Thyroid gland (tissue), 4 donors: ENCODE data around the gene RASGRF2.

Experiments used
- POLR2A ChIP-seq, 2 donors: fragments of 450-650 bp; IDR thresholded peaks; one replicate each; pipeline ENCODE4 v1.6.1; 2017; ENCODE audit warnings: antibody characterized with exemption in 2 of 2, mild to moderate bottlenecking in 2 of 2, moderate library complexity in 1 of 2
- TF ChIP-seq, protein P1 (sequence below), 6 experiments: fragments of 200-600 bp in 3 of 6; fragments of 450-650 bp in 3 of 6; sonication (generic) in 3 of 6; IDR thresholded peaks; one replicate each; pipeline ENCODE4 v1.5.1; 2016 to 2019; ENCODE audit warnings: antibody characterized with exemption in 6 of 6, mild to moderate bottlenecking in 2 of 6, inconsistent platforms in 1 of 6, moderate library complexity in 1 of 6

DNA sequence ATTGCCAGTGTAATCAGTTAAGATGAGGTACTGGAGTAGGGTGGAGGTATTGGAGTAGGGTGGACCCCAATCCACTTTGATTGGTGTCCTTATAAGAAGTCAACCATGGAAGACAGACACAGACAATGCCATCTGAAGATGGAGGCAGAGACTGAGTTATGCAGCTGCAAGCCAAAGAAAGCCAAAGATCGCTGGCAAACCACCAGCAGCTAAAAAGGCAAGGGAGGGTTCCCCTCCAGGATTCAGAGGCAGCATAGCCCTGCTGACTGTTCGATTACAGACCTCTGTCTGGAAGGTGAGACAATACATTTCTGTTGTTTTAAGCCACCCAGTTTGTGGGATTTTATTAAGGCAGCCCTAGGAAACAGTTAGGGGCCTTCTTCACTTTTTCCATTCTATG is 242.5 kb downstream of the RASGRF2 start:
- TF ChIP-seq, protein P1, sequence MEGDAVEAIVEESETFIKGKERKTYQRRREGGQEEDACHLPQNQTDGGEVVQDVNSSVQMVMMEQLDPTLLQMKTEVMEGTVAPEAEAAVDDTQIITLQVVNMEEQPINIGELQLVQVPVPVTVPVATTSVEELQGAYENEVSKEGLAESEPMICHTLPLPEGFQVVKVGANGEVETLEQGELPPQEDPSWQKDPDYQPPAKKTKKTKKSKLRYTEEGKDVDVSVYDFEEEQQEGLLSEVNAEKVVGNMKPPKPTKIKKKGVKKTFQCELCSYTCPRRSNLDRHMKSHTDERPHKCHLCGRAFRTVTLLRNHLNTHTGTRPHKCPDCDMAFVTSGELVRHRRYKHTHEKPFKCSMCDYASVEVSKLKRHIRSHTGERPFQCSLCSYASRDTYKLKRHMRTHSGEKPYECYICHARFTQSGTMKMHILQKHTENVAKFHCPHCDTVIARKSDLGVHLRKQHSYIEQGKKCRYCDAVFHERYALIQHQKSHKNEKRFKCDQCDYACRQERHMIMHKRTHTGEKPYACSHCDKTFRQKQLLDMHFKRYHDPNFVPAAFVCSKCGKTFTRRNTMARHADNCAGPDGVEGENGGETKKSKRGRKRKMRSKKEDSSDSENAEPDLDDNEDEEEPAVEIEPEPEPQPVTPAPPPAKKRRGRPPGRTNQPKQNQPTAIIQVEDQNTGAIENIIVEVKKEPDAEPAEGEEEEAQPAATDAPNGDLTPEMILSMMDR (IDR thresholded peaks at IDR 0.05) = no peak
- no peak for TF ChIP-seq POLR2A (IDR thresholded peaks at IDR 0.05)
